ENCODE results near the gene FAM3C. TPM values are rescaled to one million over a fixed set of nuclear protein-coding genes. Genes with fewer than 3 reads are reported as not detected.

FAM3C gene
- total and polyA plus RNA-seq, 2 of the 8 experiments (the other 6 are each of a cell fraction or from before 2014, with no cell fraction given): 27.0 to 77.7 TPM

GRCh38 chr7:121440857-121441503 lies 44.9 kb upstream of the FAM3C start (continued):
- TF ChIP-seq TEAD4 (IDR thresholded peaks at IDR 0.05; ENCODE audit: low read depth, low read length) (no peak), PHF8 (conservative IDR thresholded peaks at IDR 0.05; ENCODE audit: low read depth, low read length) (no peak), JUND (IDR thresholded peaks at IDR 0.05; ENCODE audit: low read length) (no peak), CTBP2 (IDR thresholded peaks at IDR 0.05; ENCODE audit: borderline replicate concordance, insufficient read depth, insufficient read length, low read length) (no peak), TBP (IDR thresholded peaks at IDR 0.05; ENCODE audit: low read depth, low read length) (no peak), SP4 (IDR thresholded peaks at IDR 0.05; ENCODE audit: low read length) (no peak), EP300 (IDR thresholded peaks at IDR 0.05; ENCODE audit: borderline replicate concordance in 1 of 2, low read depth in 2 of 2, low read length in 2 of 2) (no peak)
